PC-3 (cell line): ENCODE measurements around the gene PDGFD.

Source experiments
- CTCF ChIP-seq: fragments of 300-600 bp; sonication (generic); conservative IDR thresholded peaks from 2 replicates; pipeline ENCODE4 v1.5.1; 2017; ENCODE audit warnings: antibody characterized with exemption, low read depth, mild to moderate bottlenecking, low read length
- EZH2phosphoT487 ChIP-seq: fragments of 300-600 bp; sonication (generic); IDR thresholded peaks from 2 replicates; pipeline ENCODE4 v1.6.1; 2018; ENCODE audit warnings: mild to moderate bottlenecking, antibody characterized with exemption, low read length, borderline replicate concordance

- no peak for TF ChIP-seq CTCF
- TF ChIP-seq EZH2phosphoT487 = no peak
Observed at GRCh38 chr11:103935219-103935618, 228.7 kb downstream of the PDGFD start.
